ENCODE data around the gene CDH11.

The CDH11 gene

DNA sequence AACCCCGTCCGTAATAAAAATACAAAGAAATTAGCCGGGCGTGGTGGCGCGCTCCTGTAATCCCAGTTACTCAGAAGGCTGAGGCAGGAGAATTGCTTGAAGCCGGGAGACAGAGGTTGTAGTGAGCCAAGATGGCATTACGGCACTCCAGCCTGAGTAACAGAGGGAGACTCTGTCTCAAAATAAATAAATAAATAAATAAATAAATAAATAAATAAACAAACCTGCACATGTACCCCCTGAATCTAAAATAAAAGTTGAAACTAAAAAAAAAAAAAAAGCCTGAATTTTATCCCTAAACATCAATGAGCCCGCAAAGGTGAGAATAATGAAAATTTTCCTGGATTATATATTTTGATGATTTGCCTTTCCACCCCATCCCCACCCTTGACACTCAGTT, 124.7 kb downstream of the CDH11 start:
- Histone ChIP-seq H3K9me2 (ENCODE audit: low read depth, low read length) (no peaks in the 10 kb centered on the region), H3K36me3 (ENCODE audit: insufficient read depth, low read length) (no peaks in the 10 kb centered on the region), H3K4me1 (ENCODE audit: insufficient read depth, low read length, severe bottlenecking) (no peaks in the 10 kb centered on the region), H4K20me1 (ENCODE audit: insufficient read depth, low read length) (no peaks in the 10 kb centered on the region), H3K27me3 (ENCODE audit: insufficient read depth, low read length) (no peaks in the 10 kb centered on the region), H2AFZ (ENCODE audit: low read length) (no peak overlapping the region), H3K4me3 (ENCODE audit: low read depth, low read length, poor library complexity, severe bottlenecking) (no peak overlapping the region), H3F3A (ENCODE audit: insufficient read depth, low read length) (no peaks in the 10 kb centered on the region), H3K9ac (ENCODE audit: low read length) (no peak overlapping the region), H3K79me2 (ENCODE audit: insufficient read depth, low read length) (no peaks in the 10 kb centered on the region), H3K4me2 (ENCODE audit: low read length) (no peak overlapping the region), H3K27ac (ENCODE audit: low read depth, low read length, poor library complexity, severe bottlenecking) (no peak overlapping the region), H3K9me3 (ENCODE audit: low read length) (no peaks in the 10 kb centered on the region)
- TF ChIP-seq EZH2 (IDR thresholded peaks at IDR 0.05; ENCODE audit: borderline replicate concordance, low read length): no peak
- TF ChIP-seq, protein P1, sequence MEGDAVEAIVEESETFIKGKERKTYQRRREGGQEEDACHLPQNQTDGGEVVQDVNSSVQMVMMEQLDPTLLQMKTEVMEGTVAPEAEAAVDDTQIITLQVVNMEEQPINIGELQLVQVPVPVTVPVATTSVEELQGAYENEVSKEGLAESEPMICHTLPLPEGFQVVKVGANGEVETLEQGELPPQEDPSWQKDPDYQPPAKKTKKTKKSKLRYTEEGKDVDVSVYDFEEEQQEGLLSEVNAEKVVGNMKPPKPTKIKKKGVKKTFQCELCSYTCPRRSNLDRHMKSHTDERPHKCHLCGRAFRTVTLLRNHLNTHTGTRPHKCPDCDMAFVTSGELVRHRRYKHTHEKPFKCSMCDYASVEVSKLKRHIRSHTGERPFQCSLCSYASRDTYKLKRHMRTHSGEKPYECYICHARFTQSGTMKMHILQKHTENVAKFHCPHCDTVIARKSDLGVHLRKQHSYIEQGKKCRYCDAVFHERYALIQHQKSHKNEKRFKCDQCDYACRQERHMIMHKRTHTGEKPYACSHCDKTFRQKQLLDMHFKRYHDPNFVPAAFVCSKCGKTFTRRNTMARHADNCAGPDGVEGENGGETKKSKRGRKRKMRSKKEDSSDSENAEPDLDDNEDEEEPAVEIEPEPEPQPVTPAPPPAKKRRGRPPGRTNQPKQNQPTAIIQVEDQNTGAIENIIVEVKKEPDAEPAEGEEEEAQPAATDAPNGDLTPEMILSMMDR (IDR thresholded peaks at IDR 0.05; ENCODE audit: low read length): no peak

DNA sequence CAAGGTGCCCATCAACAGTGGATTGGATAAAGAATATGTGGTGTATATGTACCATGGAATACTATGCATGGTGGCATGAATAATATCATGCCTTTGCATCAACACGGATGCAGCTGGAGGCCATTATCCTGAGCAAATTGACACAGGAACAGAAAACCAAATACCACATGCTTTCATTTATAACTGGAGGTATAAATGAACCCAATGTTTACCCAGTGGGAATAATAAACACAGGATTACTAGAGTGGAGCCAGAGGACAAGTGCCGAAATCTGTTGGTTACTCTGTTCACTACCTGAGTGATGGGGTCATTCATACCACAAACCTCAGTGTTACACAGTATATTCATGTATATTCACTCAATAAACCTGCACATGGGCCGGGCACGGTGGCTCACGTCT, 125.2 kb downstream of the CDH11 start:
- no peaks in the 10 kb centered on the region for H3F3A ChIP-seq (ENCODE audit: insufficient read depth, low read length)
- H3K27ac ChIP-seq (ENCODE audit: low read depth, low read length, poor library complexity, severe bottlenecking): no peak overlapping the region
- H3K4me1 ChIP-seq (ENCODE audit: insufficient read depth, low read length, severe bottlenecking): no peaks in the 10 kb centered on the region
- no peaks in the 10 kb centered on the region for H3K79me2 ChIP-seq (ENCODE audit: insufficient read depth, low read length)
- no peaks in the 10 kb centered on the region for H3K27me3 ChIP-seq (ENCODE audit: insufficient read depth, low read length)
- H3K4me3 ChIP-seq (ENCODE audit: low read depth, low read length, poor library complexity, severe bottlenecking): no peak overlapping the region
- no peaks in the 10 kb centered on the region for H3K9me3 ChIP-seq (ENCODE audit: low read length)
- H3K9ac ChIP-seq (ENCODE audit: low read length): no peak overlapping the region
- H3K36me3 ChIP-seq (ENCODE audit: insufficient read depth, low read length): no peaks in the 10 kb centered on the region
- no peaks in the 10 kb centered on the region for H4K20me1 ChIP-seq (ENCODE audit: insufficient read depth, low read length)
- TF ChIP-seq, protein P1 (IDR thresholded peaks at IDR 0.05; ENCODE audit: low read length): no peak
- TF ChIP-seq EZH2 (IDR thresholded peaks at IDR 0.05; ENCODE audit: borderline replicate concordance, low read length): no peak
- no peak overlapping the region for H3K4me2 ChIP-seq (ENCODE audit: low read length)
- no peak overlapping the region for H2AFZ ChIP-seq (ENCODE audit: low read length)
- no peaks in the 10 kb centered on the region for H3K9me2 ChIP-seq (ENCODE audit: low read depth, low read length)

DNA sequence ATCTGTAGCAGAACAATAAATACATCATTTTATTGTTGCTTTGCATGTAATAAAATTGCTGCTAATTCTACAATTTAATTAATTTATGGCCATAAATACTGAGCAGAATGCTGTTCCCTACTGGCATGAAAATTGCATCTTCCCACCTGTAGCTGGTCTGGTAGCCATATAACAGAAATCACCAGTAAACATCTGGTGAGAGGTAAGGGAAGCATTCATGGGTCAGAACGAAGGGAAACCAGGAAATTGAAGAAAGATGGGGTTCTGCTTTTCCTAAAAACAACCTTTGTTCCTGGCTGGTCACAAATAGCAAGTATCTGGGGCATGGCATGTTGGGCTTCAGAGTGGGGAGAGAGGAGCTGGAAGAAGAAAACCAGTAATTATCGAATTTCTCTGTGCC, 128.4 kb downstream of the CDH11 start:
- Histone ChIP-seq H3F3A (ENCODE audit: insufficient read depth, low read length) (no peaks in the 10 kb centered on the region), H3K4me2 (ENCODE audit: low read length) (no peak overlapping the region), H2AFZ (ENCODE audit: low read length) (no peak overlapping the region), H3K79me2 (ENCODE audit: insufficient read depth, low read length) (no peaks in the 10 kb centered on the region), H3K27me3 (ENCODE audit: insufficient read depth, low read length) (no peaks in the 10 kb centered on the region), H3K9ac (ENCODE audit: low read length) (no peak overlapping the region), H3K27ac (ENCODE audit: low read depth, low read length, poor library complexity, severe bottlenecking) (no peak overlapping the region), H3K9me2 (ENCODE audit: low read depth, low read length) (no peaks in the 10 kb centered on the region), H4K20me1 (ENCODE audit: insufficient read depth, low read length) (no peaks in the 10 kb centered on the region), H3K4me1 (ENCODE audit: insufficient read depth, low read length, severe bottlenecking) (no peaks in the 10 kb centered on the region), H3K36me3 (ENCODE audit: insufficient read depth, low read length) (no peaks in the 10 kb centered on the region), H3K9me3 (ENCODE audit: low read length) (no peaks in the 10 kb centered on the region), H3K4me3 (ENCODE audit: low read depth, low read length, poor library complexity, severe bottlenecking) (no peak overlapping the region)
- no peak for TF ChIP-seq EZH2 (IDR thresholded peaks at IDR 0.05; ENCODE audit: borderline replicate concordance, low read length)
- TF ChIP-seq, protein P1 (IDR thresholded peaks at IDR 0.05; ENCODE audit: low read length): no peak
